CD4-positive, alpha-beta memory T cell (primary cell): Measurements from ENCODE around the gene CA12. TPM values are rescaled to one million over a fixed set of nuclear protein-coding genes. Genes with fewer than 3 reads are reported as not detected.

ENCODE experiments used
- CTCF ChIA-PET: fragments of 350-600 bp; sonication (Branson Sonifier 250); formaldehyde crosslinking; loops from one replicate; lab custom pipeline; 2021; ENCODE audit warnings: inconsistent platforms; ENCODE audit not compliant: partially characterized antibody; lab: Charles Lee
- POLR2A ChIA-PET: fragments of 350-600 bp; sonication (Branson Sonifier 250); formaldehyde crosslinking; loops from one replicate; lab custom pipeline; 2021; ENCODE audit not compliant: partially characterized antibody; lab: Charles Lee
- DNase-seq, 5 donors: peaks; one replicate each; pipeline versions ENCODE4 v3.0.0 to v3.0.0-alpha.2; 2020 to 2022; ENCODE audit warnings: mixed read lengths in 1 of 5
- H3K27ac ChIP-seq: one replicate; pipeline ENCODE4 v1.7.0; 2013; ENCODE audit warnings: low read depth, low read length
- H3K27me3 ChIP-seq: 2 replicates; pipeline ENCODE4 v1.7.0; 2013; ENCODE audit warnings: mild to moderate bottlenecking, low read length, moderate library complexity; ENCODE audit not compliant: insufficient read depth
- H3K36me3 ChIP-seq: 2 replicates; pipeline ENCODE4 v1.7.0; 2013; ENCODE audit warnings: mild to moderate bottlenecking, low read length, moderate library complexity; ENCODE audit not compliant: insufficient read depth
- H3K4me1 ChIP-seq: 2 replicates; pipeline ENCODE4 v1.7.0; 2013; ENCODE audit warnings: mild to moderate bottlenecking, low read length, moderate library complexity; ENCODE audit not compliant: insufficient read depth
- H3K4me3 ChIP-seq, 2 donors: one replicate each; pipeline ENCODE4 v1.7.0; 2013; ENCODE audit warnings: low read length in 2 of 2, mild to moderate bottlenecking in 1 of 2
- H3K9me3 ChIP-seq, 2 donors: one replicate each; pipeline ENCODE4 v1.7.0; 2013; ENCODE audit warnings: low read length in 2 of 2, control low read depth in 1 of 2; ENCODE audit not compliant: control insufficient read depth in 1 of 2
- H3K27ac Mint-ChIP-seq, 7 donors: one replicate each; pipeline ENCODE4 v1.8.0; 2020 to 2021; ENCODE audit warnings: mixed read lengths in 7 of 7, mild to moderate bottlenecking in 6 of 7, inconsistent platforms in 3 of 7, moderate library complexity in 3 of 7
- H3K27me3 Mint-ChIP-seq, 2 donors: one replicate each; pipeline ENCODE4 v1.8.0; 2020 to 2021; ENCODE audit warnings: mixed read lengths in 2 of 2
- H3K36me3 Mint-ChIP-seq, 2 donors: one replicate each; pipeline ENCODE4 v1.8.0; 2020 to 2021; ENCODE audit warnings: mixed read lengths in 2 of 2, inconsistent platforms in 1 of 2, mild to moderate bottlenecking in 1 of 2
- H3K4me1 Mint-ChIP-seq, 4 donors: one replicate each; pipeline ENCODE4 v1.8.0; 2020 to 2021; ENCODE audit warnings: mixed read lengths in 4 of 4, mild to moderate bottlenecking in 1 of 4
- H3K4me3 Mint-ChIP-seq, 8 donors: one replicate each; pipeline ENCODE4 v1.8.0; 2020 to 2021; ENCODE audit warnings: mixed read lengths in 8 of 8, mild to moderate bottlenecking in 7 of 8, moderate library complexity in 6 of 8, inconsistent platforms in 3 of 8
- H3K9me3 Mint-ChIP-seq, 8 donors: one replicate each; pipeline ENCODE4 v1.8.0; 2020 to 2021; ENCODE audit warnings: mixed read lengths in 8 of 8, mild to moderate bottlenecking in 5 of 8, inconsistent platforms in 3 of 8, moderate library complexity in 1 of 8
- intact Hi-C: fragments of 100-400 bp; cut with micrococcal nuclease; formaldehyde crosslinking; loops from one replicate; pipeline ENCODE4 v1.15.1; 2023
- polyA plus RNA-seq, 2 donors: library from polyadenylated mRNA; unstranded; fragments of 300-500 nt; fragmentation: Illumina TruSeq; gene quantifications; one replicate each; pipeline ENCODE4 v1.2.3, GENCODE V29; 2021
- total RNA-seq, 2 experiments: library from RNA; stranded (reverse); gene quantifications; one replicate each; pipeline ENCODE4 v1.2.3, GENCODE V29; 2021

The CA12 gene
- total and polyA plus RNA-seq, 4 experiments from 2014 or later = not detected

- Histone ChIP-seq H3K4me3 (no peak overlapping the region), H3K27me3 (no peaks in the 10 kb centered on the region), H3K4me1 (no peaks in the 10 kb centered on the region), H3K9me3 (no peaks in the 10 kb centered on the region), H3K27ac (no peak overlapping the region), H3K36me3 (no peaks in the 10 kb centered on the region)
- POLR2A ChIA-PET = no interaction called here
- CTCF ChIA-PET = no interaction called here
- H3K4me3 Mint-ChIP-seq = no peak overlapping the region
- intact Hi-C loops = loop anchor here (10.0 kb wide), 1 partner anchor 224 kb away; the partner anchor contains the start of gene RAB8B
- no peaks in the 10 kb centered on the region for H3K36me3 Mint-ChIP-seq
- no peak overlapping the region for H3K27ac Mint-ChIP-seq
- no peaks in the 10 kb centered on the region for H3K9me3 Mint-ChIP-seq
- no peak for DNase-seq
- peaks cover 7 to 14% of the 10 kb centered on the region in 2 donors for H3K27me3 Mint-ChIP-seq
- peaks cover 0 to 4% (median 1%) of the 10 kb centered on the region in 4 donors for H3K4me1 Mint-ChIP-seq
These were observed 27.5 kb upstream of the CA12 start for GRCh38 chr15:63409179-63409578.

- Histone ChIP-seq H3K4me3 (no peak overlapping the region), H3K9me3 (no peaks in the 10 kb centered on the region), H3K36me3 (no peaks in the 10 kb centered on the region), H3K4me1 (no peaks in the 10 kb centered on the region), H3K27ac (no peak overlapping the region), H3K27me3 (no peaks in the 10 kb centered on the region)
- peaks cover 0 to 4% (median 1%) of the 10 kb centered on the region in 4 donors for H3K4me1 Mint-ChIP-seq
- intact Hi-C loops = loop anchor here (10.0 kb wide), 1 partner anchor 224 kb away; the partner anchor contains the start of gene RAB8B
- no peak overlapping the region for H3K27ac Mint-ChIP-seq
- POLR2A ChIA-PET = no interaction called here
- peaks cover 7 to 14% of the 10 kb centered on the region in 2 donors for H3K27me3 Mint-ChIP-seq
- no peaks in the 10 kb centered on the region for H3K36me3 Mint-ChIP-seq
- H3K9me3 Mint-ChIP-seq = no peaks in the 10 kb centered on the region
- no peak overlapping the region for H3K4me3 Mint-ChIP-seq
- no peak for DNase-seq
- CTCF ChIA-PET = no interaction called here
These were observed 26.9 kb upstream of the CA12 start for GRCh38 chr15:63408524-63408923.

DNA sequence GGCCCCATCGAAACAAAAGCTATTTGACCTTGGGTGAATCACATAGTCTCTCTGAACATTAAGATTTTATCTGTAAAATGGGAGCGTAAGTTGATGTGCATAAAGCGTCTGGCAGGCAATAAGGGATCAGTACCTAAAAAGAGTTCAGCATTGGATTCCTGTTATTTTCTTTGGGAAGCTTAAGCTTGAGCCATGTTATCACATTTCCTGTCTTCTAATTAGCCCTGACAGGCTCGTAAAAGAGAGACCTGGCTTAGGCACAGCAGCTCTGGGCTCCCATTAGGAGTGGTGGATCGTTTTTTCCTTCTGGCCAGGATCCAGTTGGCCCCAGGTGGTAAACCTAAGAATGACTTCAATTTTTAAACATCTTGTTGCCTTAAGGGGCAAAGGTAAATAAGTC, 26.0 kb upstream of the CA12 start:
- Mint-ChIP-seq H3K9me3 (no peaks in the 10 kb centered on the region), H3K27me3 (peaks cover 7 to 12% of the 10 kb centered on the region in 2 donors), H3K4me3 (no peak overlapping the region), H3K36me3 (no peaks in the 10 kb centered on the region), H3K4me1 (peaks cover 0 to 4% (median 2%) of the 10 kb centered on the region in 4 donors), H3K27ac (no peak overlapping the region)
- H3K27me3 ChIP-seq = no peaks in the 10 kb centered on the region
- no peaks in the 10 kb centered on the region for H3K36me3 ChIP-seq
- H3K9me3 ChIP-seq = no peaks in the 10 kb centered on the region
- ChIA-PET CTCF (no interaction called here), POLR2A (no interaction called here)
- intact Hi-C loops = loop anchor here (10.0 kb wide), 1 partner anchor 223 kb away; the partner anchor contains the start of gene RAB8B
- DNase-seq = no peak
- no peaks in the 10 kb centered on the region for H3K4me1 ChIP-seq
- no peak overlapping the region for H3K4me3 ChIP-seq
- H3K27ac ChIP-seq = no peak overlapping the region

GRCh38 chr15:63405683-63406390, 24.2 kb upstream of the CA12 start:
- POLR2A ChIA-PET = no interaction called here
- CTCF ChIA-PET = interaction anchor here (1.9 to 2.8 kb wide), 2 partner anchors 118 to 358 kb away, joined by 6 to 17 read pairs; no protein-coding TSS in a partner anchor

GRCh38 chr15:63405159-63405558, 23.5 kb upstream of the CA12 start:
- intact Hi-C loops = loop anchor here (10.0 kb wide), 1 partner anchor 220 kb away; the partner anchor contains the start of gene RAB8B

More at GRCh38 chr15:63405683-63406390, 24.2 kb upstream of the CA12 start:
- Mint-ChIP-seq H3K27ac (no peak overlapping the region), H3K9me3 (no peaks in the 10 kb centered on the region), H3K4me3 (no peak overlapping the region), H3K36me3 (no peaks in the 10 kb centered on the region), H3K27me3 (peaks cover 7% of the 10 kb centered on the region in 2 donors), H3K4me1 (peaks cover 0 to 4% (median 2%) of the 10 kb centered on the region in 4 donors)
- no peaks in the 10 kb centered on the region for H3K9me3 ChIP-seq
- H3K4me1 ChIP-seq = no peaks in the 10 kb centered on the region
- no peaks in the 10 kb centered on the region for H3K27me3 ChIP-seq
- H3K4me3 ChIP-seq = no peak overlapping the region
- no peaks in the 10 kb centered on the region for H3K36me3 ChIP-seq
- DNase-seq = no peak
- intact Hi-C loops = loop anchor here (10.0 kb wide), 1 partner anchor 221 kb away; the partner anchor contains the start of gene RAB8B
- H3K27ac ChIP-seq = no peak overlapping the region

GRCh38 chr15:63403254-63403945, 21.8 kb upstream of the CA12 start:
- no peak overlapping the region for H3K27ac ChIP-seq
- H3K4me3 Mint-ChIP-seq = no peak overlapping the region
- intact Hi-C loops = loop anchor here (1.0 to 10.0 kb wide), 4 partner anchors 115 to 355 kb away; partner anchors contain the start of genes RAB8B and RPS27L
- H3K27me3 Mint-ChIP-seq = peaks cover 3 to 8% of the 10 kb centered on the region in 2 donors
- no peaks in the 10 kb centered on the region for H3K4me1 ChIP-seq
- no peak for DNase-seq
- H3K4me3 ChIP-seq = no peak overlapping the region
- H3K36me3 ChIP-seq = no peaks in the 10 kb centered on the region
- no peaks in the 10 kb centered on the region for H3K36me3 Mint-ChIP-seq
- no peak overlapping the region for H3K27ac Mint-ChIP-seq
- H3K4me1 Mint-ChIP-seq = peaks cover 0 to 4% (median 2%) of the 10 kb centered on the region in 4 donors
- H3K27me3 ChIP-seq = no peaks in the 10 kb centered on the region
- no peaks in the 10 kb centered on the region for H3K9me3 ChIP-seq
- CTCF ChIA-PET = interaction anchor here (0.6 to 3.4 kb wide), 14 partner anchors 9 to 829 kb away, joined by 3 to 29 read pairs (median 4); no protein-coding TSS in a partner anchor
- POLR2A ChIA-PET = interaction anchor here (0.6 to 1.0 kb wide), 2 partner anchors 356 to 1915 kb away, joined by 3 to 7 read pairs; no protein-coding TSS in a partner anchor
- H3K9me3 Mint-ChIP-seq = no peaks in the 10 kb centered on the region

More at GRCh38 chr15:63405159-63405558, 23.5 kb upstream of the CA12 start:
- Histone ChIP-seq H3K27me3 (no peaks in the 10 kb centered on the region), H3K27ac (no peak overlapping the region), H3K36me3 (no peaks in the 10 kb centered on the region), H3K4me3 (no peak overlapping the region), H3K9me3 (no peaks in the 10 kb centered on the region), H3K4me1 (no peaks in the 10 kb centered on the region)
- no peaks in the 10 kb centered on the region for H3K9me3 Mint-ChIP-seq
- H3K36me3 Mint-ChIP-seq = no peaks in the 10 kb centered on the region
- ChIA-PET POLR2A (no interaction called here), CTCF (interaction anchor here (1.9 to 2.8 kb wide), 2 partner anchors 117 to 358 kb away, joined by 6 to 17 read pairs; no protein-coding TSS in a partner anchor)
- no peak overlapping the region for H3K4me3 Mint-ChIP-seq
- H3K4me1 Mint-ChIP-seq = peaks cover 0 to 4% (median 2%) of the 10 kb centered on the region in 4 donors
- DNase-seq = no peak
- peaks cover 2 to 5% of the 10 kb centered on the region in 2 donors for H3K27me3 Mint-ChIP-seq
- H3K27ac Mint-ChIP-seq = no peak overlapping the region
